Measurements from ENCODE around the gene C10orf120.

- TF ChIP-seq POLR2A (IDR thresholded peaks at IDR 0.05; ENCODE audit: low read depth) (no peak), CTCF (IDR thresholded peaks at IDR 0.05) (no peak), POLR2AphosphoS5 (IDR thresholded peaks at IDR 0.05) (no peak), EP300 (IDR thresholded peaks at IDR 0.05) (no peak)
Observed at GRCh38 chr10:122746408-122746807, 46.8 kb upstream of the C10orf120 start.

Data from esophagus muscularis mucosa (tissue), 4 donors.